ENCODE data around the gene GHRL.
A peak's percentile ranks its signal among the peaks of the same experiment; 100 is the strongest.

Gene GHRL, protein sequence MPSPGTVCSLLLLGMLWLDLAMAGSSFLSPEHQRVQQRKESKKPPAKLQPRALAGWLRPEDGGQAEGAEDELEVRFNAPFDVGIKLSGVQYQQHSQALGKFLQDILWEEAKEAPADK

DNA sequence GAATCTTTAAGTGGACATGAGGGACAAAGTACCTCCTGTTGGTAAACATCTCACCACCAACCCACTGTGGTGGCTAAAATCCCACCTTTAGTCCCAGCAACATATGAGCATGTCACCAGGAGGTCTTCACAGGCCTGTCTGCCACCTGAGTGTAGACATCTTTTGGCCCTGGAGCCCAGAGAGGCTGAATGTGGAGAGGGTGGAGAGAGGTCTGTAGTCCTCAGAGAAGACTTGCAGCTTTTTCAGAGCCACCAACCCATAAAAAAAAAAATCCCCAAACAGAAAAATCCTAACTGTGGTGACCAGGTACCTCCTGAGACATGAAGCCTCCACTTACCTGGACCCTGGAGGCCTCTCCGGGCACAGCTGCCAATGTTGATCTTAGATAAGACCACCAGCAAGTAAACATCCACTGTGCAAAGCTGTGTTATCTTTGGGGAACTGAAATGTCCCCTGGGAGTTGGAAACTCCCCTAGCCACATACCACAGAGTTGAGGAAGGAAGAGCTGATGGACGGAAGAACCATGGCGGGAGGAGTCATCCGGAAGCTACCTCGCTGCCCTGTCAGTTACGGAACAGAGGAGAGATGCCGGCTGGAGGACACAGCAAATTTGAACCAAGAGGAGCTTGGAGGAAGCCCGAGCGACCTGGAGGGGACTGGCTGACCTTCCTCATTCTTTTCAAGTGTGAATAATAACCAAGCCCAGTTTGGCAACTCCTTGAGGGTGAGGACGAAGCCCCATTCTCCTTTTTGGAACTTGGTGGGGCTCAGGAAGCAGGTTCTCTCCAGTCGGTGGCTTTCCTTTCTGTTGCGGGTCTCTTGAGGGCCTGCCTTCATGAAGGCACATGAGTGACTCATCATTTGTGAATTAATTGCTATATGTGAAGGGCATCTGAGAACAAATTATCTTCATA is at the start of gene GHRL:
Gene GHRL (minus strand): TSS at position 443 of the 915 bp plus-strand sequence. CDS start 2,767 bp downstream, outside the sequence.
- DNase-seq (ENCODE audit: low read depth): no peak

DNA sequence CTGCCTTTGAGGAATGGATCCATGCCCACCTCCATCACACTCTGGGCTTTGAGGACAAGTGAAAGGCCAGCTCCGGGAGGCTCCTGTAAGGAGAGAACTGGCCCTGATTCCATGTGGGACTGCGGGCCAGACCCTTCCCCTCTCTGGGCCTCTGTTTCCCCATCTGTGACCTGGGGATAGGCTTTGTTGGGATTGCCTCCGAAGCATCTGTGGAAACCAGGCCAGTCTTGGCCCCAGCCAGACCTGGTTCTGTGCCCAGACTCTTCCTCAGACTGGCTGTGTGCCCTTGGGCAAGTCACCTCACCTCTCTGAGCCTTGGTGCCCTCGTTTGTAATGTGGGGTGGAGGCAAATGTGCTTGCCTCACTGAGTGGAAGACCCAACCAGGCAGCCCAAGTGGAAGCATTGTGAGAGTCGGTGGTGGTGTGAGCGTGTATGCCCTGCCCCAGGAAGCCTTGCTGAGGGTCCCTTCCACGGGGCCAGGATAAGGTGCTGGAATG is 49.2 kb upstream of the GHRL start:
- DNase-seq (ENCODE audit: low read depth): no peak

DNA sequence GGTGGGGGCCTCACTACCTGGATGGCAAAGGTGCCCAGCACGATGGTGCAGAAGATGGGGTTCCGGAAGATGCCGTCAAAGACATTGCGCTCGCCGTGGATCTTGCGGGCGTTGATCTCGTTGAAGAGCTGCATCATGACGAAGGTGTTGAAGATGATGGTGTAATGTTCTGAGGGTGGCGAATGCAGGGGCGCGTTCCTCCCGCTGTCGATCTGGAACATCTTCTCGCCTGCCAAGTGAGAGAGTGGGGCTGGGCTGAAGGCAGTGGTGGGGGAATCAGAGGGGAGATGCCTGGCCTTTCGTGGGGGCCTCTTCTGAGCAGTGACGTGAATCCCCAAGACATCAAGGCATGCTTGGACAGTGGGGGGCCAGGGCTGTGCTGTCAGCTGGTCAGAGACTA is 47.7 kb upstream of the GHRL start:
- DNase-seq (ENCODE audit: low read depth): no peak

DNA sequence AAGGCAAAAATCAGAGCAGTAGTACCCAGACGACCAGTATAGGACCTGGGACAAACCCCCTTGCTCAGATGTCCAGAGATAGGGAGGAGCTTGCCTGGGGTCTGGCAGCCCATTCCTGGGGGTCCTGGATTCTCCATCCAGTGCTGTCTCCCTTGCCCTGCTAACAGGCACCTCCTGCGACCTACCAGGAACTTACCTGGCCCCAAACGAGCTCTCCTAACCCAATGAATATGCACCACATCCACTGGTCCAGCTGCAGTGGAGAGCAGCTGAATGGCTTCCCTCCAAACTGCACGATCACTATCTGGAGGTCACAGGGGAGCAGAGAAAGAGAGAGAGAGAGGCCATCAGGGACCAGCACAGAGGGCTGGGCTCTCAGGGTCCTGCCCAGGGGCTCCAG is 47.3 kb upstream of the GHRL start:
- DNase-seq (ENCODE audit: low read depth): no peak

DNA sequence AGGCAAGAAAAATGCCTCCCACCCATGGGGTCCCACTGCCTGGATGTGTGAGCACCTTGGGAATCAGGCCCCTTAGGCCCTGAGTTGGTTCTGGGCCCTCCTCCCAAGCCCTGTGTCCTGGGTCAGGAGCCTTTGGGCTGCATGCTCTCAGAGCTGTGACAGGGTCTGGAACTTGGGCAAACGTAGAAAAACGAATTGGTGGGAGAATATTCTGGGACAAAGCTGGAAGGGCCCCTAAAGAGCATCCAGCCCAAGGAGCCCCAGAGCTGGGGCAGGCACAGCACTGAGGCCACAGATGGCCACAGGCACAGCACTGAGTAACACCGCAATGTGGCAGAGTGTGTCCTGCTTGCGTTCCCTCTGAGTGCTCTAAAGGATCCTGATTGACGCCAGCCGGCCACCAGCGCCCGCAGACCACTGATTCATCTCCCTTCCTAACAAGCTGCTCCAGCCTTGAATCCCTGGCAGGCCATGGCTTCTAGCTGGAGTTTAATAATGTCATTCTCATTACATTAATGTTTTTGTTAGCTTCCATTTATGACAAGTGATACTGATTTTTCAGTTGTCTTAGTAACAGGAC is 46.7 kb upstream of the GHRL start:
- DNase-seq (ENCODE audit: low read depth): no peak

DNA sequence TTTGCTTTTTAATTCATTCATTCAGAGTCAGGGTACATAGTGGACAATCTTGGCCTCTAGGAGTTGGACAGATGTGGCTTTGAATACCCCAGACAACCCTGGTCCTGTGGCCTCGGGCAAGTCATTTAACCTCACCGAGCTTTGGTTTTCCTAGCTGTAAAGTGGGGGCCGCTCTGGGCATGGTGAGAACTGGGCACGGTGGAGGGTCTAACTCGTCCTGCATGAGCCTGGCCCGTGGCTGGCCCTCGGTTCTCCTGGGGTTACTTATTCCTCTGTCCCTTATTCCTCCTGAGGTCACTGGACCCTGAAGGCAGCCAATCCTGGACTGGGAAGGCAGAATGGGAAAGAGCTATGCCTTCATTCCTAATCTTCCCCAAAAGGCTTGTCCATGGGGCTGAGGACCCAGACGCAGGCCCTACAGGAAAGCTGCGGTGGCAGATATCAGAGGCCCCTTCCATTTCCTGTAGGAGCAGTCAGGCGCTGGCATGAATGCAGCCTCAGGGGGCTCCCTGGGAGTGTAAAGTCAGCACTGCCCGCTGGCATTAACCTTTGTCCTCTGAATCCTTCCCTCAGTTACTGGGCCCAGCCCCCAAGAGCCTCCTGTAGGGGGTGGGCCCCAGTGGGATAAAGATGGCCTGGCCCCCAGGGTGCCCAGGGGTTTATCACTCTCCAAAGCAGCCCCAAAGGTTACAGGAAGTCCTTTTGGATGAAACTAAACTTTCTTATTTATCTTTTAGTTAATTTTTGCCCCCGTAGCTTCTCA is 46.0 kb upstream of the GHRL start:
- DNase-seq (ENCODE audit: low read depth): no peak

DNA sequence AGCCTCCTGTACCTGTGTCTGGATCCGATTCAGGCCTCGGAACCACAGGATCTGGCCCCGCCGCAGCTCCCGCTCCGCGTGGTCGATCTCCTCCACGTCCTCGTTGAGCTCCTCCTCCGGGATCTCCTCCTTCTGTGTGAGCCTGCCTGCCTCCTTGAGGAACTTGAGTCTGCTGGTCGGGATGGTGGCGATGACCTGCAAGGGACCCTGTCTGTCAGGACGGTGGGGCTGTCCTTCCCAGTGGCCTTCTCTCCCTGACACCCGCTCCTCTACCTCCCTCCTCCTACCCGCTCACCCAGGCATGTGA is 45.4 kb upstream of the GHRL start:
- DNase-seq (ENCODE audit: low read depth): no peak

DNA sequence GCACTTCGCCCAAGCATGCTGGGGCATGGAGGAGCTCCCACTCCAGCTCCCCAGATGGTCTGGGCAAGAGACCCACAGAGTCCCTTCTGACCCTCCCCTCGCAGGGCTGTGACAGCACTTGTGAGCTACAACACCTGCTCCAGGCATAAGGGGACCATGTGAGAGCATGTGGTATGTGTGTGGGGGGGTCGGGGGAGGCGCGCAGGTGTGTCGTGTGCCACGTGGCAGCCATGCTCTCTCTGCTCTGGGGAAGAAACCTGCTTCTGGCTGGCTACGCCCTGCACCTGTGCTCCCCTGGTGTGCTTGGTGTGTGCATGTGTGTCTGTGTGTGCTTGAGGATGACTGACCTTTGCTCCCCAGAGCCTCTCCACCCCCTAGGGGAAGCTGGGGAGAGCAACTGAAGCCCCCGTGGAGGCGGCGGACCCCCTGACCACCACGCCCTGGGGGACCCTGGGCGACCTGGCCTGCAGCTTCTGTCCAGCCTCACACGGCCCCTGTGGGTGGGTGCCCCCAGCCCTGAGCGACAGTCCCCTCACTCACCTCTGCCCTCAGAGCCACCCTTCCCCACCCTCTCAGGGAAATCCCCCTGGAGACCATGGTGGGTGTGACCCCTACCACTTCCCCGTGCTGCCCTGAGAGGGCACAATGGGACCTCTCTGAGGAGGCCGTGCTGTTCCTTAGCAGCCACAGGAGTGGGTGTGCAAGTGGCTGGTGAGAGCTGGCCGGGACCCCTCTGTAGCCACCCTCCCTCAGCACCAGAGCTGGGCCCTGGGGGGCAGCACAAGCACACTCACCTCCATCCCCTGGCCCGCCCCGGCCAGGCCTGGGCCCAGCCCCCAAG is 44.8 kb upstream of the GHRL start:
- no peak for DNase-seq (ENCODE audit: low read depth)

DNA sequence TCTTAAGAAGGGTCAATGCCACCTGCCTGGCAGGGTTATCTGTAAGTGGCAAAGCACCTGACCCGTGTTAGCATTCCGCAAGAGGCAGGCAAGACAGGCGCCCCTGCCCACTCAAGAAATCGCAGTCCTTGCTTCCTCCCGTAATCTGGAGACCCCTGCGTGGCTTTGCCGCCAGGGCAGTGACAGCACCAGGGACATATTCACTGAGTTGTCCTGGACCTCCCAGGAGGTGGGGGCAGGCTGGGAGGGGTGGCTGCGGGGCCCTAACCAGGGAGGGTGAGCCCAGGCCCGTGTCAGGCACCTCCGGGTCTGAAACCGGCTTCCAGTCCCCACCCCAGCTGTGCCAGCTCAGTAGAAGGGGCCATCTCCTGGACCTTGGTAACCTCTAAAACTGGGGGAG is 44.0 kb upstream of the GHRL start:
- no peak for DNase-seq (ENCODE audit: low read depth)

DNA sequence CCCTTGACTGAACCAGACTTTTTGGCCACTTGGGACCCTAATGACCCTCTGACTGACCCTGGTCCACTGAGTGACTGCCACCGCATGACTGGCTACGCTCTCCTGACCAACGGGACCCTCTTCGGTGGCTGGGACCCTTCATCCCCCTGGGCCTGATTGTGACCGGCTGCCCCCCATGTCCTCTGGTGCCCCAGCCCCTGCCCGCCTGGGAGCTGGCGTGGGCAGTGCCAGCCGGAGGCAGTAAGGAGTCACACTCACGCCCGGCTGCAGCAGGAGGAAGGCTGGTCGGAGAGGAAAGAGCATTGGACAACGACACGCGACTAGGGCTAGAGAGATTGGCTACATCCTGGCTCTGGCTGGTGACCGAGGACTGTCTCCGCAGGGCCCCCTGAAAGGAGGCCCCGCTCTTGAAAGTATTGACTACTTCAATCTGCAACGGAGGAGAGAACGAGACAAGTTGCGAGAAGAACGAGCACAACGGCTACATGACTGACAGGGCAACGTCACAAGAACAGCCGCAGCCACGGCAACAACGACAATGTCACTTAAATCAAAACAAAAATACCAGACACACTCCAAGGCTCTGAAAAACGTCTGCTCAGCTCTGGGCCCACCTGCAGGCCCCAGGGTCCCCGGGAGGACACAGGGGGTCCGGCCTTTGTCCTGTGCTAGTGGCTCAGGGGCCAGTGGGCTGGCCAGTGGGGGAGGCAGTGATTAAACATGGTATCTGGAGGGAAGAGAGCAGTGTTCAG is 43.3 kb upstream of the GHRL start:
- no peak for DNase-seq (ENCODE audit: low read depth)

DNA sequence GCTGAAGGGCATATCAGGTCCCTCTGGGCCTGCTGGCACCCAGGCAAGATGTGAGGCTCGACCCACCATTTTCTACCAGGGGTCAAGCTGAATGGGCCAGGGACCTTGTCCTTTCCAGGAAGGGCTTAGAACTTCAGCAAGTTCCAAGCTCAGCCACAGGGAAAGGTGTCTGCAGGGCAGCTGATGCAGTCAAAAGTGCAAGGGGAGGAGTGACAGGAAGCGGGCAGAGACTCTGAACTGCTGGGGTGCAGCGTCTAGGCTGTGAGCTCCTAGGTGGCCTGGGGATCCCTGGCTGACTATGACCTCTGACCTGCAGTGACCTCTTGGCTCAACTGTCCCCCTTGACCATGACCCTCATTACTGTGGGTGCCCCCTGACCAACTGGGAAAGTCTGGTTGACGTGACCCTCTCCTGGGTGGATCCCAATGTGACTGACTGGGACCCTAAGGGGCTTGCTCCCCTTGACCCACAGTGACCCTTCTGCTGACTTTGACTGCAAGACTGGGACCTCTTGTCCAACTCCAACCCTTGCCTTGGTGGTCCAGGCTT is 42.5 kb upstream of the GHRL start:
- no peak for DNase-seq (ENCODE audit: low read depth)

DNA sequence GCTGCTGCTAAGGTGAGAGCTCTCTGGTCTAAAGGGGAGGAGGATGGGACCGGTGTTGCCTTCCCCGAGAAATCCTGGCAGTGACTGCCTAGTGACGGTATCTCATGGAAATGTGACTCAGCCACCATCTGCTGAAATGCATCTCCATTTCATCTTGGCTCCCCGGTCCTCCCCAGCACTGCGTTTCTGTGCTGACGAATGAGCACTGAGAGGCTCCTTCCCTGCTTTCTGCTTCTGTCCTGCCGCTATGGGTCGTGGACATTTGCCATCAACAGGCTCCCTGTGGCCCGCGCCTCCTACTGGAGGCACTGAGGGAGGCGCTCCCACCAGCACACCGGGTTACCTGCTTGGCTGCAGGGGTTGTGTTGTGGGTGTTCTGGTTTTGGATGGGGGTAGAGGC is 41.7 kb upstream of the GHRL start:
- DNase-seq (ENCODE audit: low read depth): peak; percentile 44

DNA sequence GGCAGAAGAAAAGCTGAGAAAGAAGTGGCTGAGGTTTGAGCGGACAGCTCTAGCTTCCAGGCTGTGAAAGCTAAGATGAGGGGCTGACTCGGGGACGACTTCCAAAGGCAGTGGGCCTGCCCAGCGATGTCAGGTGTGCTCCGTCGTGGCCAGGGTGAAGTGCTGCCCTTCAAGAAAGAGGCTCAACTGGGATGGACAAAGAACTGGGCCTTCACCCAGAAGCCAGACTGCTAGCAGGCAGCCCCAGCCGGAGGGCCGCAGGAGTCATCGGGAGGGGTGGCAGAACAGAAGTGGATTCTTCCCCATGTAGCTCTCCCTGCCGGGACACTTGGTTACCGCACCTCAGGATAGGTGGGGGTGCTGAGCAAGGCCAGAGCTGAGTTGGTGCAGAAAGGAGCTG is 41.3 kb upstream of the GHRL start:
- DNase-seq (ENCODE audit: low read depth): no peak

DNA sequence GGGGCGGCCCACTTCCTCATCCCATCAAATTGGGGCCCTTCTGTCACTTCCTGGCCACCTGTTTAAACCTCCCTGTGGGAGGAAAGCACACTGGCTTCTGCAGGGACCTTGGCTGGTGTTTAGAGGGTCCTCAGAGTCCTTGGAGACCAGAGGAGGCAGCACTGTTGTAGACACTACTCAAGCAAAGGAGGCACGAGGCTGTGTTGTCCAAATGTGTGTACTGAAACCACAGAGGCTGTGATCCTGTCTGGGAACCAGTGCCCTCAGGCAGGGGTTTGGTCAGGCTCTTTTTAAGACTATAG is 40.6 kb upstream of the GHRL start:
- DNase-seq (ENCODE audit: low read depth): no peak

DNA sequence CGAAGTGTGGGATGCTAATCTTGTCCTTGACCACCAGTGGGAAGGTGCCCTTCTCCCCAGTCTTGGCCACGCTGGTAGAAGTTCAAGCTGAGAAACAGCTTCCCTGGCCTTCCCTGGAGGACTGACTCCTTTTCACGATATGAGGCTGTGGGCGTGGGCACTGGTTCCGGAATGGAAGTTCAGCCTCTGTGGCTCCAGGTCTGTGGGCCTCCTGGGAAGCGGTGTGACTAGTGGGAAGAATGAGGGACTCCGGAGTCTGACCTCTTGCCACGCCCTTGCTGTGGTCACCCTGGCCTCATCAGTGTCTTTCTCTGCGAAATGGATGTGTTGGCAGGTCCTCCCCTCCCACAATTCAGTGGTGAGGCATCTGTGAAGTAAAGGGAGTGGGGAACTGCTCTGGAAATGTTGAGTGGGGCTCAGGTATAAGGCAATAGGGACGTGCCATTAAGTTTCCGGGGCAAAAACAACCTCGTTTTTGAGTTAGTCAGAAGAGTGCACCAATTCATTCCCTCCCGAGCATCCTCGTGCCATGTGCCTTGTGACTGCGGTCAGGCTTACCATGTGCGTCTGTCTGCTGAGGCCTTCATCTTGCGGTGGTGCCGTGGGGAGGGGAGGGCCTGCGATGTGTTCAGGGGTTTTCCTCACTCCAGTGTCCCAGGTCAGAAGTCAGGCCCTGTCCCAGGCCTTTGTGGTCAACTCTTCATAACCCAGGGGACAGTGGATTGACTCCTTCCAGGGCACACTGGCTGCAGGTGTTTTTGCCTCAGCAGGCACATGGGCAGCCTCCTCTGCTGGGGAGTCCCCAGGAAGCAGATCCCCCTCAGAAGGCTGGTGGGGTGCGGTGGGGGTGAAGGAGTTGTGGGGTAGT is 40.0 kb upstream of the GHRL start:
- DNase-seq (ENCODE audit: low read depth): no peak

DNA sequence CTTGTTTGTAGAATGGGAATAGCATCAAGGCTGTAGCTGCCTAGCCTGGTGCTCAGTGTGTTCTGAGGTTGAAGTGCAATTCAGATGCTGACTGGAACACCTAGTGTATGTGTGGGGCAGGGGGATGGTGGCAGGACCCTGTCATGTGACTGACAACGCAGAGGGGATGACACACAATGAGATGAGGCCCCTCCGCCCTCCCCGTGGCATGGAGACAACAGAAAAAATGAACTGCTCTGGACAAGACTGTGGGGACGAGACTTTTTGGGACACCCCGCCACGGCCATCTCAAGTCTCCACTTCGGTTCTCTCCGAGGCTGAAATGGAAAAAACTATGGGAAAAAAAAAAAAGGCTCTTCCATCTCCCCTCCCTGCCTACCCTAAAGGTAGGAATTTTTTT is 38.6 kb upstream of the GHRL start:
- DNase-seq (ENCODE audit: low read depth): no peak

DNA sequence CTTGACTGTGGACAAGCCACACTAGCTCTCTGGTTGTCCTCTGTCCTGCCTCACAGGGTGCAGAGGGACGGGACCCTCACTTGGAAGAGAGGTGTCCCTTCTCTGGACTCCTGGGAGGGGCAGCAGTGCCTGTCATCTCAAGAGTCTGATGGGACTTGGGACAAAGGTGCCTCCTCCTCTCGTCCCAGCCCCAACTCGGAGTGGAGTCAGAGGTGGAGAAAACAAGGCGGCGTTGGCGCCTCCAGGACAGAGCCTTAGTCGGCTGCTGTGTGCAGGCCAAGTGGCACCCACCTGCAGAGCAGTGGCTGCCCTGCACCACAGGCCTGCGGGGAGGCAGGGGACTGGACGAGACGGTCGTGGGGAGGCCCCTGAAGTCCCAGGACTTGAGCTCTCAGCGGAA is 37.6 kb upstream of the GHRL start:
- no peak for DNase-seq (ENCODE audit: low read depth)

DNA sequence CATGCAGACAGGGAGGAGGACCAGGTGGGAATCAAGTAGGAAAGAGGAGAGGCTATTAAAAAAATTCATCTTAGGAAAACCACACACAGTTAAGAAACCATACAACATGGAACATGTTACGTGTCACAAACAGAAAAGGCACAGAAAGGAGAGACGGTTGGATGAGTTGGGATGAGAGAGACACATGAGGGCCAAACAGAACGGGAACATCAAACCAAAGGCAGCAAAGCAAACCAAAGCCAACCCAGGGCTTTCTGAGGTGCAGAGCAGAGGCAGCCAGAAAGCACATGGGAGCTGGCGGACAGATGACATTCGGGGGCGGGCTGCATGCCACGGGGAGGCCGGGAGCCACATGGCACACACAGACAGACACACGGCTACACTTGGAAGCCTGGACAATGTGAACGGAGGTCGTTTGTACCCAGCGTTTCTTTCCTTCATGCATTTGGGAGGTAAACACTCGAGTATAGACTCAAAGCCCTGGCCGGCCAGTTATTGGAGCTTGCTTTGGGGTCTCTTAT is 36.8 kb upstream of the GHRL start:
- DNase-seq (ENCODE audit: low read depth): no peak

DNA sequence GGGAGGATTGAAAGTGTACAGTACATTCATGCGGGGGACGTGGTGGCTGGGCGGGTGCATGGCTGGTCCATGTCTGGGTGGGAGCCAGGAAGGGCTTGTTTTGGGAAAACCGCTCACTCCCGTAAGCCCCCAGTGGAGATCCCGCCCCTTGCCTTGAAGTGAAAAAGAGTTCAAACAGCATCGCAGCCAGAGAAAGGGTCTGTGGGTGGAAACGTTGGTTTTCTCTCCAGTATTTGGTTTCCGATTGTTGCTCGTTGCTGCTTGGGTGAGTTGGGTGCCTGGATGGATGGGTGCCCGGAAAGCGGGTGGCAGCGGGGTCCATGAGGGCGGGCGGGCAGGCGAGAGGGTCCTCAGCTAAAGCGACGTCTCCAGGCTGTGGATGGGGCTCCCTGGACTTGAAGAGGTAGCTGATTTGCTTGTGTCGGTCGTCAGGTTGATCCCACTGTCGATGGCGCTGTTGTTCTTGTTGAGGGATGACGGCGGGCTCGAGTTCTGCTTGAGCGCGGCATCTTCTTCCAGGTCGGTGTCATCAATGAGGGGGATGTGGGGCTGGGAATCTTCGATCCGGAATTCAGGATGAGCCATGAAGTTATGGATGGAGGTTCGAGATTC is 35.8 kb upstream of the GHRL start:
- no peak for DNase-seq (ENCODE audit: low read depth)

Measured in stromal cell of bone marrow (primary cell).